ENCODE data around the gene TMEFF2.

Gene TMEFF2

DNA sequence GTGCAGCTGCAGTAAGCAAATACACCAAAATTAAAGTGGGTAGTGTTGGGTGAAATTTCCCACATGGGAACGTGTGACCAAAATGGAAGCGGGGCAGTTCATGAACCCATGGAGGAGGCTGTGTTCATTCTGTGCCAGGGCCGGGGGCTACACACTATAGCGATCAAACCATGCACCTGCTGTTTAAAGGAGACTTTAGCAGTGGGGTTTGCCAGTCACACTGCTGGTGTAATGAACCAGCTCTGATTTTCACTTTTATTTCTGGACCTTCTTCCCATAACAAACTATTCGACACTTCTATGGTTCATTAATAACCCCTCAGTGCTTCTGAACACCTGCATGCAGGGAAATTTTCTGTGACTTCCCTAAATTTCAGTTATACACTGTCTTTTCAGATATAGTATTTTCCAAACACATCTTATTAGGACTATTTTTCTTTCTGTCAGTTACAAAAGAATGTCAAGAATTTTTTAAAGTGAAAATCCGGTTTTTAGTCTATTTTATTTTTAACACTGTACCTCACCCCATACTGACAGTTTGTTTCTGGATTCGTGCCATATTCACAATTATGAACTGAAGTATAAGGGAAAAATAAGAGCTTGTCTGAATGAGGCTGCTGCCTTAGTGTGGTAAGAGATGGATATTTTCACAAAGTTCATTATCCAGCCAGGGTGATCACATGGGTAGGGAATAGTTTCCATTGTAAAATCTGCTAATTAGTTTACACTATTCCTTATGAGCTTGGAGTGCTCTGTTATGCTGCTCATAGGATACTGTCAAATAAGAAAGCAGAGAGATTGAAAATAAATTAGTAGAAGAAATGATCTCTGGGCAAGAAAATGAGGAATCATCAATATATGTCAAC, 236.5 kb downstream of the TMEFF2 start:
- DNase-seq = peak; percentile 48

DNA sequence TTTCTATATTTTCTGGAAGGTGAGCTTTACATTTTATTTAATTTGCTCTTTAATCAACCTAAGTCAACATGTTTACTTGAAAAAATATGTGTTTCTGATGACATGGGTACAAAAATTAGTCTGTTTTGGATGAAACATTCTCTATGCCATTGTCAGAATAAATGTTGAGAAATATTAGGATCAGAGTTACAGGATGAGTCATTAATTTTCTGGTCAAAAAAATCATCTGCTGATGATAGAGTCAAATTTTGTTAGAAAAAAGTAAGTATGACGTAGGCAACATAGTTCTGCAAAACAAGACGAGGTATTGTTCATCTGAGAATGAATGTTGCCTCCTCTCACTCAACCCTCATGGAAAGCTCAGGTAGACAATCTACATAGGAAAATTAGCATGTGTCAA, 240.3 kb downstream of the TMEFF2 start:
- no peak for DNase-seq

DNA sequence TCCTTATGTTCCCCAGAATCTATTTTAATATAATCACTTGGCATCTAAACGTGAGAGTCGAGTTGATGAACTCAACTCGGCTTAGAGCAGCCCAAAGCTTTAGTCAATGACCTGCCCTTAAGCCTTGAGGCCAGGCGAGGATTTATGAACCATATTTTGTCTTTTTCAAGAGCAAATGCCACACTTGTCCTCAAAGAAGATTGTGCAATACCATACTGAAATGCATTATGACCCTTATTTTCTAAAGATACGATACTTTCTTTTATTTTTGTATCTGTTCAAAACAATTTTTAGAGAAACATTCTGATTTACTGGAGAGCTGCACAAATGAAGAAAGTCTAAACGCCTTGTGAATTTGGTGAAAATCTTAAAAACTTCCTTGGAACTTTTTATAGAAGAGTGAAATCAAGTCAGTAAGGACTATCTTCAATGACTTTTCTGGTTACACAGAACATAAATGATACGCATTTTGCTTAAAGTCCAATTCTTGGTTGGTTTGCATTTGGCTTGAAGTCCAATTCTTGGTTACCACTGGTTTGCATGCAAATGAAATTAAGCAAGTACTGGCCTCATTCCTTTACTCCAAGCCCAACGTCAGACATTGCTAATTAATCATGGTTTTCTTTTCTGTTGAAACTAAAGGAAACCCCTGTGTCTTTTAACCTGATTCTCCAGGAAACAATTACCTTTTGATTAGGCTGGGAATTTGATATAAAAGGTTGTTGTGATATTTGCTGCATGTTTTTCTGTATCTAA, 242.0 kb downstream of the TMEFF2 start:
- no peak for DNase-seq

DNA sequence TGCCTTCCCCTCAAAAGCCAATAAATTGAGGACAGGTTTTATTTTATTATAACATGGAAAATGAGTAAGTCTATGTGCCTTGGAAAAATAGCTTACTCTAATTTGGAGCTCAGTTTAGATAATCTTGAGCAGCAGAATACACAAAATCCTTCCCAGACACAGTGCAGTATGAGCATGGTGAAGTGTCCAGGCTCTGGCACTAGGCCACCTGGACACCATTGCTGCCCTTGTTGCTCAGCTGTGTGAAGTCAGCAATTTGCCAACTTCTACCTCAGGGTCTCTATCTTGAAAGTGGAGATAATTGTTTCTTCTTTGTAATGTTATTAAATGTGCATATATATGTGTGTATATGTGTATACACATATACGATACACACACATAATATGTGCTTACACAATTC, 242.9 kb downstream of the TMEFF2 start:
- DNase-seq = no peak

DNA sequence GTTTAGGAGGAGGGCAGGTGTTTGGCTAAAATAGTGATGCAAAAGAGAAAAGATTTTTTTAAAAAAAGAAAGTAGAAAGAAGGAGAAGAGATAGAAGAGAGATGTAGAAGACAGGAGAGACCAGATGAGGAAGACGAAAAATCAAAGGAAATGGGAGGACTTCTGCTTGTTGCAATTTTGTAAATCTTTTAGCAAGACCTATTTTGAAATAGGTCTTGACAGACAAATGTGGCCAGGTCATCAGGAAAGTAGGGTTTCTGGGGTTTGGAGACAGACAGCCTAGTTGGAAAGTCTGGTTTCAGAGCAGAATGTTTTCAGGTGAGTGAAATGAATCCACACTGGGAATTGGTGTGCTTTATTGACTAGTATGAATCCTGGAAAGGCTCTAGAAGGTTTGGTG, 243.4 kb downstream of the TMEFF2 start:
- no peak for DNase-seq

DNA sequence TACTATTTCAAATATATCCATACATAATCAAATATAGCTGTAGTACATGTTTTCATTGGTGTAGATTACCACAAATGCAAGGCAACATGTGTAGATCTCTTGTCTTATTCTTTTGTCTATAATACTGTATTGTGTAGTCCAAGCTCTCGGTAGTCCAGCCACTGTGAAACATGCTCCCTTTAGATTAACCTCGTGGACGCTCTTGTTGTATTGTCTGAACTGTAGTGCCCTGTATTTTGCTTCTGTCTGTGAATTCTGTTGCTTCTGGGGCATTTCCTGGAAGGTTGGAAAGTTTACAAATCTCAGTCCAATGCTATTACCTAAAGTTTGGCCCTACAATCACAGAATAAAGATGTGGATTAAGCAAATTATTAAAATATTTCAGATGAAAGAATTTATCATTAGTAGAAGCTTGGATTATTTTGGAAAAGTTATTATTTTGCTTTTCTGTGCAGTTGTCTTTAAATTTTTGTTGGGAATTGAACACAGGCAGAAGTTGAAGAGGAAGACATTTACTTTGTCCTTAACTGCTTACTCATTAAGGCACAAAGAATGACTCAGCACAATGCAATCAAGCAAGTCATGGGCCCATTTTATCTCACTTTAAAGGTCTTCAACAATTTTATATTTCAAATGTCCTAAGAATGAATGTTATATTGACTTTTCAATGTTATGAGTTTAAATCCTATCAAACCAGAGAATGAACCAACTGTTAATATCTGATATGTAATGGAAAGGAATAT, 244.4 kb downstream of the TMEFF2 start:
- DNase-seq = no peak

DNA sequence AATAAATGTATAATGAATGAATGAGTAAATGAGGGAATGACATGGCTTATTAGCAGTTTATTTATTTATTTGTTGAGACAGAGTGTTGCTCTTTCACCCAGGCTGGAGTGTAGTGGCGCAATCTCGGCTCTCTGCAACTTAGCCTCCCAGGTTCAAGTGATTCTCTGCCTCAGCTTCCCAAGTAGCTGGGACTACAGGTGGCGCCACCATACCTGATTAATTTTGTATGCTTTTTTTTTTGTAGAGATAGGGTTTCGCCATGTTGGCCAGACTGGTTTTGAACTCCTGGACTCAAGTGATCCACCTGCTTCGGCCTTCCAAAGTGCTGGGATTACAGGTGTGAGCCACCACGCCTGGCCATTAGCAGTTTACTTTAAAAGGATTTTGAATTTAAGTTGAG, 247.5 kb downstream of the TMEFF2 start:
- DNase-seq = no peak

DNA sequence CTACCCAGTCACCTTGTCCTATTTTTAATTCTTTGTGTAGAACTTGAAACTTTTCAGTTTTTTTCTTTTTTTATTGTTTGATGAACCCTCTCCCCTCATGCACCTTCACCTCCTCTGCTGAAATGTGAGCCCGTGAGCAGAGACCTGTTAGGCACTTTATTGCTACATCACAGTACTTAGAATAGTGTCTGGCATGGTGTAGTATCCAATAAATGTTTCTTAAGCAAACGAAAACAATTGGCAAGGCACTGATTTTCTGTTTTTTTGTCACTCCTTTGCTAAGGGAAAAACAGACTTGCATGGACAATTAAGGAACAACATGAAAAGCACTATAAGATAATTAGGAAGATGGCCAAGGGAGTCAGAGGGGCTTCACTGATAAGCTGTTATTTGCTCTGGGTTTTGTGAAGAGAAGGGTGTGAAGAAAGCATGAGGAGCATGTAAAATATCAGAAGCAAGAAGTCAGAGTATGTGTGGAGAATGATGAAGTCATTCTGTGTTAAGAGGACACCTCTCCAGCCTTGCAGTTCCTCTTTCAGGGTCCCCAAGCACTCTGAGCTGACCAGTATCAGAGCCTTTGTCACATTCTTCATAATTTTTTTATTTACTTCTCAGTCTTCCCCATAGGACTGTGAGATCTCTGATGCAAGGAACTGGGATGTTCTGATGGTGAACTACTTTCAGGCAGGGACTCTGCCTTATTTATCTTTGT, 248.1 kb downstream of the TMEFF2 start:
- DNase-seq = no peak

DNA sequence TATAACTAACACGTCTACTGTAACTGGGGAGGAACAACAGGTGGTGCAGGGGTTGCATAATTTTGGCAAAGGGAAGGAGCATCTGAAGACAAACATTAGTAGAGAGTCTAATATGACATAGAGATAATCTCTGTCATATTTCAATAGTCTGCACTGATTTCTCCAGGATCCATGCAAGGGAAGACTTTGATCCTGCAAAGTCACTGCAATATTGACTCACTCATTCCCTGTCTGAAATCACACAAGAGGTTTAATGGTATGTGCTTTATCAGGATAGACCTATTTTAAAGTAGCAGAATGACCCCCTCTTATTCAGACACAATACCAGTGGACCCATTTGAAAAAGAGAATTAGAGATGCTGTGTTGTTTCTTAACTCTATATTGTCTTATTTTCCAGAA, 249.1 kb downstream of the TMEFF2 start:
- DNase-seq = no peak

DNA sequence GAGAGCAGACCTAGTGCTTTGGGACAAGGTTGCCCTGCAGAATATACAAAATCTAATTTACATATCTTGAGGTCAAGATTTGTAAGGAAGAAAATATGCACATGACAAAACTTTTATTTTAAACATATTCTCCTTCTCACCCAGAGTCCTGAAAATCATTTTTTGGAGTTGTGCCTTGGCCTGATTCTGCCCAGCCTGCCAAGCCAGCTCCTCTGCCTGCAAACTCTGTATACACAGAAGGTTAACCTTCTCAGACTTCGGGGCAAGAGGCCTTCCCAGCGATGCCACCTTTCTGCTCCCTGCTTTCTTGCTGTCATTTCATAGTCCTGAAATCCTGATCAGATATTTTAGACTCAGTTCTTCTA, 252.0 kb downstream of the TMEFF2 start:
- no peak for DNase-seq

DNA sequence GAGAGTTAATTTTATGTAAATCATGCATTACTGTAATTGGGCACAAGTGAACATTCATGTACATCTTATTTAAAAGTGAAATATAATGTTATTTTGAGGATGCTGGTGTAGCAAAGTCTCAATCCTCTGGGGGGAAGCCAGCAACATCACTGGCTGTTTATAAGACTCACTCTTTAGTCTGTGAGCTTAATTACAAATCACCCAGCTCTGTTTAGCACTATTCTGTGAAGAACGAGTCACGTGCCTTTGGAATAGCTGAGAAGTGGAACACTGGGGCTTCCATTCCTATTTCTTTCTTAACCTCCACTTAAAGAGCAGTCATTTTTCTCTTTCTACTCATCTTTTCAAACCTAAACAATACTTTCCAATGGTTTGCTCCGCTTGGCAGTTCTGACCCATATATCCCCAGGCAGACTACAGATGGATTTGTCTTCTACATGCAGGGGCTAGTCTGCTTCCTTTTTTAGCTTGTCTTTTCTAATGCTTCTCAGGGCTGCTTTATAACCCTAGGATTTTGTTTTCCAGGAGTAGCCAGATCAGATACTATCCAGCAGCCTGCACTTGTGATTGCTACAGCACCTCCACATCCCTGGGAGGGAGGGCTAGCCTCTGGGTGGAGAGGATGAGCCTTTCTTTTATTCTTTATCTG, 252.5 kb downstream of the TMEFF2 start:
- no peak for DNase-seq

DNA sequence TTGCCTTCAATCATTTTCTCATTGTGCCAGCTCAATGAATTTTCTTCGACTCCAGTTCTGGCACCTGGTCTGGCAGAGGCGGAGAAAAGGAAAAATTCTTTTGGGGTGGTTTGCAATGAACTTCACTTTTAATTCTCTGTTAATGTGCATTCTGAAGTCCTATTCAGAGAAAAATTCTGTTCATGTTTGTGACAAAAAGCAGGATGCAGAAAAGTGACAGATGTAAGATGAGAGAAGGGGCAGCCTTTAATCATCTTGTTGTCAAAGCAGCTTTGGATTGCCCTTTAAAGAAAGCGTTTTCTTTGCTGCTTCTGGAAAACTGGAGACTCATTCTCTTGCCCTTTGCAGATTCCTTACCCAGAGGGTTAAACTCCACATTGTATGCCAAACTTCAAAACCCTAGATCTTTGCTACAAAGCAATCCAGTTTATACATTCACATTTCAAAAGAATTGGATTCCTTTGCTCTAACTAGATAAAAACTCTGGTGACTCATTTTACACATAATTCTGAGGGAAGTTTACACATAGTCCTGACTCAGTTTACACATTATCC, 253.3 kb downstream of the TMEFF2 start:
- peak; percentile 24 for DNase-seq

DNA sequence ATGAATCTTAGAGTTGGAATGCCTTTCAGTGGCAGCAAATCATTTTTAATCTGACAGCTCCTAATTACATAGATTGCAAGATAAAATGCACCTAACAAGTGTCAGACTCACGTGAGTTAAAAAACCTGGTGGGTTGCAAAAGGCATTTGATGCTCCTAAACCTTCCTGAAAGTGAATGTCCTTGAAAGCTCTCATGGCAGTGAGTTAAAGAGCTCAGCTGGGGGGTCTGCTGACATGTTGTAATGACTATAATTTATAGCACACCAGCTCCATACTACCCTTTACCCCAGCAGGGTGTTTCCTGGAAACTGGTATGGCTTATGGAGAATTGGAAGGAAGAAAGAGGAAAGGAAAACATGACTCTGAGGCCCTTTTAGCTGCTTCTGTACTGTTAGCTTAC, 256.0 kb downstream of the TMEFF2 start:
- DNase-seq = no peak

DNA sequence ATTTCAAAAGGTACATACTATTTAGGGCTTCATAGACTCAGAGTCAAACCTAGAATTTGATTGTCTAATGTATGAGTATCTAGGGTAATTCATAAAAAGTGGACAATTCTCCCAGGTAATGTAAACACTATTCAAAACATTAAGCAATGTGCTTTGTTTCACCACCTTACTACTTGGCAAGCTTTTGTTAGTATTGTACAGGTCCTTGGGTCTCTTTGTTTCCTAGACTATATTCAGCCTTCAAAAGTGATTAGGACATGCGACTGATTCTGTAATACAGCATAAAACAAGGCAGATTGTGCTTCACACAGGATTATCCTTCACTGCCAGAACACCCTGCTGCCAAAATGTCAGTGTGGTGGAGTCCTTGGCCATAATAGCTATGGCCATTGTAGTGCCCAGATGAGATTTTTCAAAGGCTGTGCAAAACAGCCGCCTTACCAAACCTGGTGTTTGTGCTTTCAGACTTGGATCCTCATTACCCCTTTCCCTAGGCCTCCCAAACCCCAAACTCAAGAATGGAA, 257.8 kb downstream of the TMEFF2 start:
- DNase-seq = no peak

DNA sequence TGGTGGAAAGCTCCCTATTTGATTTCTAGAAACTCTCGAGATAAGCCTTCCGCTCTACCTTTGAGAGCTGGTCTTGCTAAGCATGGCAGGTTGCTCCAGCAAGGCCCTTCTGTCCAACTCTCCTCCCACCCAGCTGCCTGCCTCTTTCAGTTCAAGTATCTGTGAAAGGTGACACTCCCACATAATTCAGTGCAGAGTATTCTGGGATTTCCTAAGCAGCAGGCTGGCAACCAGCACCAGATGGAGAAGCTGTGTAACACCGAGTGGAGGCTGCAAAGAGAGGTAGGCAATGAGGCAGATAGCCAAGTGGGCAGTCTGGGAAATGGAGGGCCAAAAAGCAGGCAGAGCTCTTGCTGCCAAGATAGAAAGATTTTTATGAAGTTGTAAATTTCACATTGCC, 259.5 kb downstream of the TMEFF2 start:
- no peak for DNase-seq

DNA sequence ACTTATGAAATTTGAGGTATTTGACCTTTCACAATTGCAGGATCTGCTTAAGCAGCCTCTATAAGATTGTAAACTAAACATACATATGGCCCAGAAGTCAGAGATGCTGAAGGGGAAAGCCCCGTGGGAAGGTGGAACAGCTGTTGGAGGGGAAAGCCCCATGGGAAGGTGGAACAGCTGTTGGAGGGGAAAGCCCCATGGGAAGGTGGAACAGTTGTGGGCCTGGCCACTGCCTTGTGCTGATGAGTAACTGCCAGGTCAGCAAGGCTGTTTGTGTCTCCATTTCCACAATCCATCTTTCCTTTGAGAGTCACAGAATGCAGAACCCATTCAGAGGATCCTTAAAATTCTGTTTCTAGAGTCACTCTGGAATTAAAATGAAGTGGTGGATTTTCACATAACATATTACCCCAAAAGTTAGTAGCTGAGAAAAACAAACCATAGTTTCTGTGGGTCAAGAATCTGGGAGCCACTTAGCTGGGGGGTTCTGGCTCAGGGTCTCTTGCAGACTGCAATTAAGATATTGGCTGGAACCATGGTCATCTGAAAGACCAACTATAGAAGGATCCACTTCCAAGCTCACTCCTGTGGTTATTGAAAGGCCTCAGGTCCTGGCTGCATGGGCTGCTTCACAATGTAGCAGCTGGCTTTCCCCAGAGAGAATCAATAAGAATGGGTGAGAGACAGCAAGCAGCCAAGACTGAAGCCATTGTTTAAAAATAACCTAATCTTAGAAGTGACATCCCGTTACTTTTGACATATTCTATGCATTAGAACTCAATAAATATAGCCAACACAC, 261.2 kb downstream of the TMEFF2 start:
- no peak for DNase-seq

DNA sequence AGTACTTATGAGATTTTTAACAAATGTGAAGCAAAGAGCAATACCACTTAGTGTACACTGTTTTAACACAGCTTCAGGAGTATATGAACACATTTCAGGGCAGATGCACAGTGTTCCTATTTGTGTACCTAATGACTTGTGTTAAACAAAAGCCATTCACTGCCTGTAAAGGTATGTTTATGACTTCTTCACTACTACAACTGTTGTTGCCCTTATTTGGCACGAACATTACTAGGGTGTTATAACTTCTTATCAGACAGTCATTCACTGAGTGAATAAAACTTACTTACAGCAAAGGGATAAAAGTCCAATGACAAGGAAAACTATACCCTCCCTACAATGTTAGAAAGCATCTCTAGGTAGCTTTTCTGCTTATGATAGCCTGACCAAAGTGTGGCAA, 262.4 kb downstream of the TMEFF2 start:
- DNase-seq = no peak

DNA sequence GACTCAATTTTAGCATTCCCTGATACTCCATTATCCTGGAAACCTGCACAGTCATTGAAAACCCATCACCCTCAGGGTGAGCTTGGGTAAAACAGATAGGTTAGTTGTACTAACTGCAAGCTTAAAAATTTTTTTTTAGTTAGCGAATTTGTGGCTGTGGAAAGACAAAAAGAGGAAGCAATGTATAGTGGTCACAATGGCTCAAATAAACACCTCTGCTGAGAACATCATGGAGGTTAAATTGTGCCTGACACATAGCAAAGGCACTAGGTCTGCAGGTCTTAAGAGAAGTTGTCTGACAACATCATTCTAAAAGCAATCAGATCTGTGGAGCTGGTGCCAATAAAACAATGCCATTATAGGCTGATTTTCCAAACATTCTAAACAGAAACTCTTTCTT, 263.4 kb downstream of the TMEFF2 start:
- DNase-seq = no peak

DNA sequence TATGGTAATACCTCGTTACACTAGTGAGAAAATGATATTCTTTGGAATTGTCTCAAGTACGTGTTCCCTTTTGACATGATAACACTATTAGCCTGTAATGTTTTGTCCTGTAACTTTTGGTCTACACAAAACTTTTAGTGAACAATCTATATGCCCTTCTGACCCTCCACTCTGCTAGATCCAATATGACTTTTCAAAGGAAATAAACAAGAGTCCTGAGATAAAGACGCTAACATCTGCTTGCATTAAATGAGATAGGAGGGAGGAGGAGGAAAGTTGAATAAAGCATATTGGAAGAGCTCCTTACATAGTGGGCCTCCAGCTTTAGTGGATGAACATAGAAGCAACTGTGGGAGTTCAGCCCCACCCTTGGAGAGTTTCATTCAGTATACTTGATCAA, 264.5 kb downstream of the TMEFF2 start:
- DNase-seq = no peak

DNA sequence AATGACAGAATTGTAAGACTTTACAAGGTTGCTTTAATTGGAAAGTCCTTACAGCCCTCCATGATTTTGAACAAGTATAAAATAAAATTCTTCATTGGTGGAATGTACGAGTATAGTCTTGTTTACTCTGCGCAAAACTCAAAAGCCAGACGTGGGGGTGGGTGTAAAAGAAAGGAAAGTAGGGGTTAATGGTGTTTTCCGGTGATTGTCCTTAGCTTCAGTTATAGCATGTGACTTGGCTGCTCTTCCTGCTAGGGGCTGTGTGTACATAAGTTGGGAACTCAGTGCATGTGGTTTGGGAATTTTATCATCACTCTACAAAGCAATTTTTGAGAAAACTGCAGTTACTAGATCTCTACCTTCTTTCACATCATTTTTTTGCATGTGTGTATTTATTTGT, 265.4 kb downstream of the TMEFF2 start:
- no peak for DNase-seq

DNA sequence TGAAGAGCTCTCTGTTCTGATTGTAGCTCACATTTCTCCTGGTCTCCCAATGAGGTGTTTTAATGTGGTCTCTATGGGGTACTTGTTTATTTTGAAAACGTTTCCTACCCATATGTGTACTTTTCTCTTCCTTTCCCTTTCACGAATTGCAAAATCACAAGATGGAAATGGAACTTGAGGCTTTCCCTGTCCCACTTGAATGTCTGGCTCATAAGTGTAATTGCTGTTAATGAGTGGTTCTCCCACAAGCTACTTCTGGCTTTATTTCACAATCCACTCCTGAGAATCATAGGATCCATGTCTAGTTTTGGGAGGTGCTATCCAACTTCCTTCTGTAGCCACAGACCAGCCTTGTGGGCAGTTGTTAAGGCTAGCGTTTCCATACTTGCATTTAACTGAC, 266.7 kb downstream of the TMEFF2 start:
- no peak for DNase-seq
